ENCODE results near the gene ARHGAP42. TPM values are rescaled to one million over a fixed set of nuclear protein-coding genes. Genes with fewer than 3 reads are reported as not detected.

ARHGAP42 gene
- total and polyA plus RNA-seq, 2 of the 4 experiments (the other 2 are of a cell fraction) = 2.9 to 7.3 TPM

DNA sequence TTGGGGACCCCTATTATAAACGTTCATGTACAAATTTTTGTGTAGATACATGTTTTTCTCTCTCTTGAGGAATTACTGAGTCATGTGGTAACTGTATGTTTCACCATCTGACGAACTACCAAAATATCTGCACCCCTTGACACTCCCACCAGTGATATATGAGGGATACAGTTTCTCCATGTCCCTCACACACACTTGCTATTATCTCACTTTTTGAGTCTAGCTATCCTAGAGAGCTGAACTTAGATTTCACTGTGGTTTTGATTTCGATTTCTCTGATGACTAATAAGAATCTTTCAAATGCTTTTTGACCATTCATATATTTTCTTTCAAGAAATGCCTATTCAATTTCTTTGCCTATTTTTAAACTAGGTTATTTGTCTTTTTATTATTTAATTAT is 242.3 kb downstream of the ARHGAP42 start:
- peak overlapping the region; percentile 76 for H3K4me2 ChIP-seq (ENCODE audit: low read depth, low read length)
- in situ Hi-C loops (cut with MboI; ENCODE audit: low sequenced_read_pairs) = loop anchor here (25.0 kb wide), 1 partner anchor 1417 kb away; no protein-coding TSS in a partner anchor
- CTCF ChIA-PET = interaction anchor here (1.4 to 1.5 kb wide), 2 partner anchors 66 to 353 kb away, joined by 4 read pairs; no protein-coding TSS in a partner anchor

More for the DNA sequence above, 242.3 kb downstream of the ARHGAP42 start:
- Histone ChIP-seq H2BK120ac (ENCODE audit: low read depth, low read length) (peak overlapping the region; percentile 86), H3K27me3 (ENCODE audit: control insufficient read depth, insufficient read depth, low read length) (no peaks in the 10 kb centered on the region), H3K4me3 (ENCODE audit: insufficient read depth, low read depth, low read length) (no peak overlapping the region), H3K27ac (ENCODE audit: insufficient read depth, low read length) (no peak overlapping the region), H4K5ac (ENCODE audit: low read depth, low read length) (peak overlapping the region; percentile 83), H3K4ac (ENCODE audit: low read depth, low read length) (peak overlapping the region; percentile 90), H4K91ac (ENCODE audit: insufficient read depth, low read depth, low read length) (peak overlapping the region; percentile 65; the same call in 1 of the 2 replicates), H3K79me1 (ENCODE audit: low read depth in 1 of 2, low read length in 2 of 2) (peaks cover 0 to 3% of the 10 kb centered on the region in 2 experiments; a peak in 1 of 4 replicates), H2BK5ac (ENCODE audit: low read depth, low read length, poor library complexity, severe bottlenecking) (peak overlapping the region; percentile 93), H2AK5ac (ENCODE audit: low read depth, low read length) (peak overlapping the region; percentile 61; the same call in 1 of the 2 replicates), H3K18ac (ENCODE audit: low read depth, low read length) (peak overlapping the region; percentile 89), H2AFZ (replicated peaks; ENCODE audit: low read length, poor library complexity) (no peak overlapping the region), H4K8ac (ENCODE audit: low read depth in 2 of 2, low read length in 2 of 2) (peak overlapping the region in 1 of 2 experiments; percentile 56; a peak in 2 of 4 replicates), H2BK20ac (ENCODE audit: low read depth, low read length) (peak overlapping the region; percentile 96), H2AK9ac (replicated peaks; ENCODE audit: low read depth, low read length, poor library complexity) (no peak overlapping the region), H3K4me1 (ENCODE audit: control insufficient read depth, insufficient read depth, low read length) (peaks cover 10% of the 10 kb centered on the region), H3K36me3 (ENCODE audit: control insufficient read depth, insufficient read depth, low read length) (no peaks in the 10 kb centered on the region), H3K56ac (ENCODE audit: extremely low read depth, insufficient read depth, low read length) (no peak overlapping the region), H3K14ac (replicated peaks; ENCODE audit: low read depth, low read length) (peak overlapping the region; percentile 81; the same call in 1 of the 2 replicates), H3K9me1 (ENCODE audit: insufficient read depth, low read length) (peaks cover 3% of the 10 kb centered on the region; the same call in 1 of the 2 replicates), H3K23ac (ENCODE audit: low read depth, low read length) (peak overlapping the region; percentile 84; the same call in 1 of the 2 replicates), H3K9me3 (ENCODE audit: control insufficient read depth, insufficient read depth, low read length) (no peaks in the 10 kb centered on the region), H3K9ac (ENCODE audit: low read depth, low read length) (no peak overlapping the region), H4K20me1 (ENCODE audit: insufficient read depth, low read length) (no peaks in the 10 kb centered on the region), H2BK15ac (ENCODE audit: low read depth, low read length) (0 out of 3 replicates have a peak overlapping the region, but pooled peaks have one; percentile 84)
- intact Hi-C loops (cut with micrococcal nuclease) (loop anchor here (1.0 to 5.0 kb wide), 3 partner anchors 52 to 242 kb away; partner anchors contain the start of gene ARHGAP42), dilution Hi-C loops (cut with HindIII; ENCODE audit: low sequenced_read_pairs, unreplicated experiment) (no loop called here)
- POLR2A ChIA-PET (ENCODE audit: unreplicated experiment) = interaction anchor here (0.5 kb wide), 1 partner anchor 235 kb away, joined by 9 read pairs; no protein-coding TSS in a partner anchor
- no TSS peak for BruUV-seq (replicated peaks)
- DNase-seq (peak; percentile 81), ATAC-seq (ENCODE audit: low read depth) (peak; percentile 56)
- no peak for TF ChIP-seq ELK1 (IDR thresholded peaks at IDR 0.05; ENCODE audit: borderline replicate concordance, low read depth, low read length)
- 0 out of 2 replicates have a peak, but pooled peaks have one; percentile 11 for TF ChIP-seq CEBPB (IDR thresholded peaks at IDR 0.05; ENCODE audit: low read depth, low read length)
- WGBS, 2 experiments (ENCODE audit: extremely low coverage in 2 of 2, insufficient read length in 1 of 2) = no CpG with 5 or more reads among the region's 3 CpGs

Data from IMR-90 (cell line).